HepG2 (cell line): Measurements from ENCODE around the gene NOL12. TPM values are rescaled to one million over a fixed set of nuclear protein-coding genes. Genes with fewer than 3 reads are reported as not detected.
A peak's percentile ranks its signal among the peaks of the same experiment; 100 is the strongest.

Experiments used
- ARID2 ChIP-seq: sonication (generic); formaldehyde crosslinking; IDR thresholded peaks from 2 replicates; pipeline ENCODE4 v1.8.1; 2022; ENCODE audit warnings: mild to moderate bottlenecking, missing genetic modification reagents, borderline replicate concordance
- DRAP1 ChIP-seq: IDR thresholded peaks from 2 replicates; pipeline ENCODE4 v1.6.1; 2016; ENCODE audit warnings: missing genetic modification reagents, missing compliant biosample characterization
- ISL2 ChIP-seq: sonication (generic); formaldehyde crosslinking; IDR thresholded peaks from 2 replicates; pipeline ENCODE4 v1.5.0; 2020; ENCODE audit warnings: missing genetic modification reagents
- KDM2A ChIP-seq: sonication (generic); formaldehyde crosslinking; IDR thresholded peaks from 2 replicates; pipeline ENCODE4 v1.4.0; 2020; ENCODE audit warnings: low read depth, missing genetic modification reagents, borderline replicate concordance
- KLF11 ChIP-seq: IDR thresholded peaks from 2 replicates; pipeline ENCODE4 v1.6.1; 2016; ENCODE audit warnings: missing compliant biosample characterization
- KLF15 ChIP-seq: sonication (generic); formaldehyde crosslinking; IDR thresholded peaks from 2 replicates; pipeline ENCODE4 v1.8.1; 2023; ENCODE audit warnings: borderline replicate concordance, mild to moderate bottlenecking, inconsistent platforms, missing genetic modification reagents, mixed read lengths
- MNT ChIP-seq: fragments of 450-650 bp; IDR thresholded peaks from 2 replicates; pipeline ENCODE4 v1.6.1; 2016
- MTA1 ChIP-seq: sonication (generic); formaldehyde crosslinking; IDR thresholded peaks from 2 replicates; pipeline ENCODE4 v1.4.0; 2020; ENCODE audit warnings: missing genetic modification reagents, mild to moderate bottlenecking, borderline replicate concordance
- MXD3 ChIP-seq: IDR thresholded peaks from 2 replicates; pipeline ENCODE4 v1.6.1; 2016; ENCODE audit warnings: mild to moderate bottlenecking, missing biosample characterization, missing genetic modification reagents
- NFAT5 ChIP-seq: sonication (generic); formaldehyde crosslinking; IDR thresholded peaks from 2 replicates; pipeline ENCODE4 v1.4.0; 2020; ENCODE audit warnings: missing genetic modification reagents
- ONECUT2 ChIP-seq: sonication (generic); formaldehyde crosslinking; IDR thresholded peaks from 2 replicates; pipeline ENCODE4 v1.4.0; 2020; ENCODE audit warnings: missing genetic modification reagents
- PAWR ChIP-seq: sonication (generic); formaldehyde crosslinking; IDR thresholded peaks from 2 replicates; pipeline ENCODE4 v1.4.0; 2020; ENCODE audit warnings: missing genetic modification reagents, mild to moderate bottlenecking, borderline replicate concordance
- PHF21A ChIP-seq: sonication (generic); formaldehyde crosslinking; IDR thresholded peaks from 2 replicates; pipeline ENCODE4 v1.5.0; 2020; ENCODE audit warnings: mild to moderate bottlenecking, missing genetic modification reagents
- SNAI1 ChIP-seq: sonication (generic); formaldehyde crosslinking; IDR thresholded peaks from 2 replicates; pipeline ENCODE4 v1.5.0; 2020; ENCODE audit warnings: mild to moderate bottlenecking, missing genetic modification reagents, borderline replicate concordance
- SRSF9 ChIP-seq: fragments of 200-400 bp; formaldehyde crosslinking; IDR thresholded peaks from 2 replicates; pipeline ENCODE4 v1.6.1; 2018; ENCODE audit warnings: borderline replicate concordance, mild to moderate bottlenecking, low read depth, low read length; ENCODE audit not compliant: insufficient read depth, poor library complexity, severe bottlenecking
- SRY ChIP-seq: sonication (generic); formaldehyde crosslinking; IDR thresholded peaks from 2 replicates; pipeline ENCODE4 v1.8.0; 2022; ENCODE audit warnings: mild to moderate bottlenecking, missing genetic modification reagents
- THAP11 ChIP-seq: IDR thresholded peaks from 2 replicates; pipeline ENCODE4 v1.6.1; 2016; ENCODE audit warnings: missing biosample characterization, missing genetic modification reagents
- THYN1 ChIP-seq: sonication (generic); formaldehyde crosslinking; IDR thresholded peaks from 2 replicates; pipeline ENCODE4 v1.8.1; 2023; ENCODE audit warnings: low read depth, mild to moderate bottlenecking, moderate library complexity, missing genetic modification reagents, borderline replicate concordance
- ZNF230 ChIP-seq: sonication (generic); formaldehyde crosslinking; IDR thresholded peaks from 2 replicates; pipeline ENCODE4 v1.4.0; 2020; ENCODE audit warnings: mild to moderate bottlenecking, missing genetic modification reagents
- ZNF660 ChIP-seq: sonication (generic); formaldehyde crosslinking; IDR thresholded peaks from 2 replicates; pipeline ENCODE4 v1.5.1; 2020; ENCODE audit warnings: mild to moderate bottlenecking, low read depth, missing genetic modification reagents, borderline replicate concordance
- ZNF674 ChIP-seq: sonication (generic); formaldehyde crosslinking; IDR thresholded peaks from 2 replicates; pipeline ENCODE4 v1.5.0; 2020; ENCODE audit warnings: low read depth, mild to moderate bottlenecking, missing genetic modification reagents
- ZNF746 ChIP-seq: sonication (generic); formaldehyde crosslinking; IDR thresholded peaks from 2 replicates; pipeline ENCODE4 v1.8.0; 2022; ENCODE audit warnings: mild to moderate bottlenecking, missing genetic modification reagents
- ZNF780A ChIP-seq: sonication (generic); formaldehyde crosslinking; IDR thresholded peaks from 2 replicates; pipeline ENCODE4 v1.8.0; 2022; ENCODE audit warnings: mild to moderate bottlenecking, missing genetic modification reagents, moderate library complexity
- polyA plus RNA-seq, 8 experiments: library from polyadenylated mRNA; depleted of rRNA in 3 of 8; stranded (reverse) in 7 of 8; unstranded in 1 of 8; fragments of >200 nt; fragmentation: Illumina TruSeq in 4 of 8; extraction: Trizol in 4 of 8; gene quantifications; 2 replicates each; pipeline versions ENCODE4 v1.2.1 to v1.2.3, GENCODE V29; 2011 to 2016; ENCODE audit warnings: low read depth in 4 of 8, missing spikeins in 1 of 8, mixed read lengths in 1 of 8; ENCODE audit not compliant: insufficient read depth in 1 of 8
- total RNA-seq, 5 experiments: library from RNA; depleted of rRNA; stranded (reverse); fragments of >200 nt; fragmentation: Illumina TruSeq; extraction: Trizol; gene quantifications; 2 replicates each; pipeline ENCODE4 v1.2.3, GENCODE V29; 2016; ENCODE audit warnings: low read depth in 1 of 5

The NOL12 gene
- total and polyA plus RNA-seq, 2 of the 13 experiments (the other 11 are each of a cell fraction or from before 2014, with no cell fraction given), result 14.3 to 31.4 TPM

GRCh38 chr22:37661160-37661924 is 24.8 kb upstream of the NOL12 start (continued):
- TF ChIP-seq ZNF230 (CRISPR knock-in tag), result no peak
- TF ChIP-seq NFAT5, result no peak
- no peak for TF ChIP-seq ZNF674 (CRISPR knock-in tag)
- TF ChIP-seq KDM2A, result no peak
- TF ChIP-seq PHF21A (CRISPR knock-in tag), result peak; percentile 38; the same call in 1 of the 2 replicates
- TF ChIP-seq THAP11 (CRISPR knock-in tag), result peak; percentile 45; the same call in 1 of the 2 replicates
- no peak for TF ChIP-seq ZNF780A (CRISPR knock-in tag)
- TF ChIP-seq SRY (CRISPR knock-in tag), result no peak
- TF ChIP-seq ZNF746, result no peak
- no peak for TF ChIP-seq KLF15
- TF ChIP-seq DRAP1, result no peak; the same call in 1 of the 2 replicates
- TF ChIP-seq SNAI1 (CRISPR knock-in tag), result no peak
- no peak for TF ChIP-seq SRSF9
- no peak for TF ChIP-seq PAWR (CRISPR knock-in tag)
- no peak for TF ChIP-seq MXD3 (CRISPR knock-in tag)
- TF ChIP-seq KLF11 (CRISPR knock-in tag), result no peak
- 0 out of 2 replicates have a peak, but pooled peaks have one; percentile 50 for TF ChIP-seq MTA1
- no peak for TF ChIP-seq ISL2 (CRISPR knock-in tag)
- TF ChIP-seq MNT, result peak; percentile 64; the same call in 1 of the 2 replicates
- no peak for TF ChIP-seq ONECUT2 (CRISPR knock-in tag)
- no peak for TF ChIP-seq THYN1 (CRISPR knock-in tag)
- TF ChIP-seq ZNF660 (CRISPR knock-in tag), result no peak
- TF ChIP-seq ARID2 (CRISPR knock-in tag), result no peak
